Activated naive CD8-positive, alpha-beta T cell treated with anti-CD3 and anti-CD28 coated beads, Interleukin-2, amount 50 U/mL, for 16 hours (primary cell): ENCODE data around the gene SEMA7A.
"Not testable (repeated sequence)": the region's sequence is repeated elsewhere in the genome, so short reads cannot be mapped to it uniquely, and the experiment has no call there.

Experiments
- DNase-seq: peaks from one replicate; pipeline ENCODE4 v3.0.0-alpha.2; 2020; ENCODE audit warnings: low read depth, low spot score

Gene SEMA7A

GRCh38 chr15:74433592-74434262 lies at the start of gene SEMA7A:
Gene SEMA7A (minus strand): TSS chr15:74433958. CDS start chr15:74433918, 40 bp downstream.
- DNase-seq, result peak; percentile 57

GRCh38 chr15:74482661-74483060 lies 48.9 kb upstream of the SEMA7A start:
- no peak for DNase-seq

GRCh38 chr15:74480364-74480763 lies 46.6 kb upstream of the SEMA7A start:
- not testable (repeated sequence) for DNase-seq

GRCh38 chr15:74471621-74472020 lies 37.9 kb upstream of the SEMA7A start:
- not testable (repeated sequence) for DNase-seq

GRCh38 chr15:74470631-74471395 lies 37.1 kb upstream of the SEMA7A start:
- DNase-seq, result no peak

GRCh38 chr15:74468341-74469032 lies 34.7 kb upstream of the SEMA7A start:
- DNase-seq, result no peak

- DNase-seq, result no peak
Observed at GRCh38 chr15:74466570-74466969, 32.8 kb upstream of the SEMA7A start.

- DNase-seq, result no peak
Observed at GRCh38 chr15:74464897-74465296, 31.1 kb upstream of the SEMA7A start.

- no peak for DNase-seq
Observed at GRCh38 chr15:74464216-74464615, 30.5 kb upstream of the SEMA7A start.

GRCh38 chr15:74463634-74464033 lies 29.9 kb upstream of the SEMA7A start:
- no peak for DNase-seq

GRCh38 chr15:74461847-74462511 lies 28.2 kb upstream of the SEMA7A start:
- DNase-seq, result no peak

GRCh38 chr15:74460871-74461846 lies 27.4 kb upstream of the SEMA7A start, which contains the start of gene UBL7:
Gene UBL7 (minus strand): TSS chr15:74461160. CDS start chr15:74458867, 2,293 bp downstream.
- DNase-seq, result peak; percentile 95

GRCh38 chr15:74460298-74460697 lies 26.5 kb upstream of the SEMA7A start:
- DNase-seq, result no peak

GRCh38 chr15:74459798-74460197 lies 26.0 kb upstream of the SEMA7A start:
- not testable (repeated sequence) for DNase-seq

GRCh38 chr15:74458473-74458872 lies 24.7 kb upstream of the SEMA7A start:
- DNase-seq, result no peak

GRCh38 chr15:74457036-74457435 lies 23.3 kb upstream of the SEMA7A start:
- not testable (repeated sequence) for DNase-seq

GRCh38 chr15:74454764-74455500 lies 21.2 kb upstream of the SEMA7A start:
- no peak for DNase-seq

- DNase-seq, result no peak
Observed at GRCh38 chr15:74453925-74454763, 20.4 kb upstream of the SEMA7A start.
